Measurements from ENCODE around the gene TCERG1L.

DNA sequence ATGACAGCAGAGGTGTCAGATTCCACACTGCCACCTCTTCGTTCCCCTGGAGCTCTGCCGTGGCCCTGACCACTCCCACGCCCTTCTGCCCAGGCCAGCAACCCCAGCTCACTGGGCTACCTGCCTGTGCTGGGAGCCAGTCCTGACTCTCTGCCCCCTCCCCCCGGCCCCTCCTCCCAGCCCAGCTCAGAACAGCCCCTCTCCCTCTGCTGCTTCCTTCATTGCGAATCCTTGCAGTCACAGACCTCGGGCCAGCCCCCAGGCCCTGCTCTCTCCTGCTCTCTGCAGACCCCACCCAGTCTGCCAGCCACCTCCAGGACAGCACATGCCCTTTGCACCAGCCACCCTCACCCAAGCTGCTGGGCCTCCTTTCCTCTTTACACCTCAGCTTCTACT lies 60.4 kb downstream of the TCERG1L start:
- TF ChIP-seq, protein P1, sequence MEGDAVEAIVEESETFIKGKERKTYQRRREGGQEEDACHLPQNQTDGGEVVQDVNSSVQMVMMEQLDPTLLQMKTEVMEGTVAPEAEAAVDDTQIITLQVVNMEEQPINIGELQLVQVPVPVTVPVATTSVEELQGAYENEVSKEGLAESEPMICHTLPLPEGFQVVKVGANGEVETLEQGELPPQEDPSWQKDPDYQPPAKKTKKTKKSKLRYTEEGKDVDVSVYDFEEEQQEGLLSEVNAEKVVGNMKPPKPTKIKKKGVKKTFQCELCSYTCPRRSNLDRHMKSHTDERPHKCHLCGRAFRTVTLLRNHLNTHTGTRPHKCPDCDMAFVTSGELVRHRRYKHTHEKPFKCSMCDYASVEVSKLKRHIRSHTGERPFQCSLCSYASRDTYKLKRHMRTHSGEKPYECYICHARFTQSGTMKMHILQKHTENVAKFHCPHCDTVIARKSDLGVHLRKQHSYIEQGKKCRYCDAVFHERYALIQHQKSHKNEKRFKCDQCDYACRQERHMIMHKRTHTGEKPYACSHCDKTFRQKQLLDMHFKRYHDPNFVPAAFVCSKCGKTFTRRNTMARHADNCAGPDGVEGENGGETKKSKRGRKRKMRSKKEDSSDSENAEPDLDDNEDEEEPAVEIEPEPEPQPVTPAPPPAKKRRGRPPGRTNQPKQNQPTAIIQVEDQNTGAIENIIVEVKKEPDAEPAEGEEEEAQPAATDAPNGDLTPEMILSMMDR (IDR thresholded peaks at IDR 0.05): no peak
- TF ChIP-seq, protein P2, sequence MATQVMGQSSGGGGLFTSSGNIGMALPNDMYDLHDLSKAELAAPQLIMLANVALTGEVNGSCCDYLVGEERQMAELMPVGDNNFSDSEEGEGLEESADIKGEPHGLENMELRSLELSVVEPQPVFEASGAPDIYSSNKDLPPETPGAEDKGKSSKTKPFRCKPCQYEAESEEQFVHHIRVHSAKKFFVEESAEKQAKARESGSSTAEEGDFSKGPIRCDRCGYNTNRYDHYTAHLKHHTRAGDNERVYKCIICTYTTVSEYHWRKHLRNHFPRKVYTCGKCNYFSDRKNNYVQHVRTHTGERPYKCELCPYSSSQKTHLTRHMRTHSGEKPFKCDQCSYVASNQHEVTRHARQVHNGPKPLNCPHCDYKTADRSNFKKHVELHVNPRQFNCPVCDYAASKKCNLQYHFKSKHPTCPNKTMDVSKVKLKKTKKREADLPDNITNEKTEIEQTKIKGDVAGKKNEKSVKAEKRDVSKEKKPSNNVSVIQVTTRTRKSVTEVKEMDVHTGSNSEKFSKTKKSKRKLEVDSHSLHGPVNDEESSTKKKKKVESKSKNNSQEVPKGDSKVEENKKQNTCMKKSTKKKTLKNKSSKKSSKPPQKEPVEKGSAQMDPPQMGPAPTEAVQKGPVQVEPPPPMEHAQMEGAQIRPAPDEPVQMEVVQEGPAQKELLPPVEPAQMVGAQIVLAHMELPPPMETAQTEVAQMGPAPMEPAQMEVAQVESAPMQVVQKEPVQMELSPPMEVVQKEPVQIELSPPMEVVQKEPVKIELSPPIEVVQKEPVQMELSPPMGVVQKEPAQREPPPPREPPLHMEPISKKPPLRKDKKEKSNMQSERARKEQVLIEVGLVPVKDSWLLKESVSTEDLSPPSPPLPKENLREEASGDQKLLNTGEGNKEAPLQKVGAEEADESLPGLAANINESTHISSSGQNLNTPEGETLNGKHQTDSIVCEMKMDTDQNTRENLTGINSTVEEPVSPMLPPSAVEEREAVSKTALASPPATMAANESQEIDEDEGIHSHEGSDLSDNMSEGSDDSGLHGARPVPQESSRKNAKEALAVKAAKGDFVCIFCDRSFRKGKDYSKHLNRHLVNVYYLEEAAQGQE (IDR thresholded peaks at IDR 0.05; ENCODE audit: insufficient read depth in 1 of 2, low read depth in 2 of 2, low read length in 1 of 2): no peak

All from Panc1 (cell line).